GM10847 (cell line): ENCODE measurements around the gene PBX3.

Experiments
- POLR2A ChIP-seq: IDR thresholded peaks from 2 replicates; pipeline ENCODE4 v1.6.1; 2011; ENCODE audit not compliant: insufficient read length; ENCODE audit errors: extremely low read depth

Gene PBX3

GRCh38 chr9:125760537-125760936 is 13.4 kb downstream of the PBX3 start:
- no peak for TF ChIP-seq POLR2A

- TF ChIP-seq POLR2A = no peak
Observed at GRCh38 chr9:125761676-125762450, 14.7 kb downstream of the PBX3 start.

GRCh38 chr9:125763394-125763801 is 16.2 kb downstream of the PBX3 start:
- no peak for TF ChIP-seq POLR2A

GRCh38 chr9:125764198-125764597 is 17.0 kb downstream of the PBX3 start:
- TF ChIP-seq POLR2A = no peak

GRCh38 chr9:125766468-125767221 is 19.5 kb downstream of the PBX3 start:
- TF ChIP-seq POLR2A = no peak

GRCh38 chr9:125767349-125767748 is 20.2 kb downstream of the PBX3 start:
- TF ChIP-seq POLR2A = no peak

- TF ChIP-seq POLR2A = no peak
Observed at GRCh38 chr9:125768803-125769202, 21.6 kb downstream of the PBX3 start.

- no peak for TF ChIP-seq POLR2A
Observed at GRCh38 chr9:125771037-125771436, 23.9 kb downstream of the PBX3 start.

- TF ChIP-seq POLR2A = no peak
Observed at GRCh38 chr9:125772740-125773139, 25.6 kb downstream of the PBX3 start.

- no peak for TF ChIP-seq POLR2A
Observed at GRCh38 chr9:125774106-125774505, 26.9 kb downstream of the PBX3 start.

GRCh38 chr9:125782718-125783117 is 35.5 kb downstream of the PBX3 start:
- no peak for TF ChIP-seq POLR2A

GRCh38 chr9:125784286-125785049 is 37.3 kb downstream of the PBX3 start:
- TF ChIP-seq POLR2A = no peak

- TF ChIP-seq POLR2A = no peak
Observed at GRCh38 chr9:125785248-125785751, 38.1 kb downstream of the PBX3 start.

- TF ChIP-seq POLR2A = no peak
Observed at GRCh38 chr9:125787715-125788114, 40.5 kb downstream of the PBX3 start.

- no peak for TF ChIP-seq POLR2A
Observed at GRCh38 chr9:125789196-125789595, 42.0 kb downstream of the PBX3 start.
